ENCODE results near the gene FAAP100. TPM values are rescaled to one million over a fixed set of nuclear protein-coding genes. Genes with fewer than 3 reads are reported as not detected.

FAAP100 gene
- total RNA-seq, 2 donors from 2014 or later: 27.8 to 50.4 TPM

GRCh38 chr17:81568416-81568815 is 16.3 kb upstream of the FAAP100 start:
- ATAC-seq: no peak
- H3K27me3 ChIP-seq: no peaks in the 10 kb centered on the region
- peaks cover 24% of the 10 kb centered on the region for H3K4me1 ChIP-seq
- DNase-seq: no peak
- H3K27ac ChIP-seq: peak overlapping the region in 2 of 4 donors; percentile 6 to 7
- intact Hi-C loops (cut with DNase I): no loop called here
- H3K4me3 ChIP-seq: no peak overlapping the region
- peaks cover 15 to 27% of the 10 kb centered on the region in 2 donors for H3K36me3 ChIP-seq (replicated peaks in 1 of 2; ENCODE audit: insufficient read depth in 1 of 2, low read depth in 2 of 2)
- TF ChIP-seq, protein P1, sequence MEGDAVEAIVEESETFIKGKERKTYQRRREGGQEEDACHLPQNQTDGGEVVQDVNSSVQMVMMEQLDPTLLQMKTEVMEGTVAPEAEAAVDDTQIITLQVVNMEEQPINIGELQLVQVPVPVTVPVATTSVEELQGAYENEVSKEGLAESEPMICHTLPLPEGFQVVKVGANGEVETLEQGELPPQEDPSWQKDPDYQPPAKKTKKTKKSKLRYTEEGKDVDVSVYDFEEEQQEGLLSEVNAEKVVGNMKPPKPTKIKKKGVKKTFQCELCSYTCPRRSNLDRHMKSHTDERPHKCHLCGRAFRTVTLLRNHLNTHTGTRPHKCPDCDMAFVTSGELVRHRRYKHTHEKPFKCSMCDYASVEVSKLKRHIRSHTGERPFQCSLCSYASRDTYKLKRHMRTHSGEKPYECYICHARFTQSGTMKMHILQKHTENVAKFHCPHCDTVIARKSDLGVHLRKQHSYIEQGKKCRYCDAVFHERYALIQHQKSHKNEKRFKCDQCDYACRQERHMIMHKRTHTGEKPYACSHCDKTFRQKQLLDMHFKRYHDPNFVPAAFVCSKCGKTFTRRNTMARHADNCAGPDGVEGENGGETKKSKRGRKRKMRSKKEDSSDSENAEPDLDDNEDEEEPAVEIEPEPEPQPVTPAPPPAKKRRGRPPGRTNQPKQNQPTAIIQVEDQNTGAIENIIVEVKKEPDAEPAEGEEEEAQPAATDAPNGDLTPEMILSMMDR (IDR thresholded peaks at IDR 0.05): no peak
- no peak for TF ChIP-seq POLR2A (IDR thresholded peaks at IDR 0.05)
- WGBS, 2 donors: 89 to 94% methylated on average over 8 to 10 of the region's 10 CpGs
- no peaks in the 10 kb centered on the region for H3K9me3 ChIP-seq

- TF ChIP-seq, protein P1 (IDR thresholded peaks at IDR 0.05): no peak
- TF ChIP-seq POLR2A (IDR thresholded peaks at IDR 0.05): no peak
- peaks cover 24% of the 10 kb centered on the region for H3K4me1 ChIP-seq
- H3K27me3 ChIP-seq: no peaks in the 10 kb centered on the region
- H3K27ac ChIP-seq: peak overlapping the region; percentile 54 to 84 (median 82)
- H3K36me3 ChIP-seq (replicated peaks in 1 of 2; ENCODE audit: insufficient read depth in 1 of 2, low read depth in 2 of 2): peaks cover 15 to 27% of the 10 kb centered on the region in 2 donors
- intact Hi-C loops (cut with DNase I): no loop called here
- 35 to 53% methylated on average over 4 of the region's 4 CpGs for WGBS, 2 donors
- ATAC-seq (no peak), DNase-seq (no peak)
- H3K9me3 ChIP-seq: no peaks in the 10 kb centered on the region
- H3K4me3 ChIP-seq: no peak overlapping the region
Measured at GRCh38 chr17:81567191-81567590, 15.0 kb upstream of the FAAP100 start.

- whole genome bisulfite sequencing, 2 donors: 2 to 4% methylated on average over 6 to 8 of the region's 8 CpGs
- no peaks in the 10 kb centered on the region for H3K27me3 ChIP-seq
- H3K9me3 ChIP-seq: no peaks in the 10 kb centered on the region
- ATAC-seq (peak; percentile 85), DNase-seq (peak; percentile 82 to 94 (median 89))
- TF ChIP-seq POLR2A (IDR thresholded peaks at IDR 0.05): peak in 1 of 3 donors; percentile 6
- TF ChIP-seq, protein P1 (IDR thresholded peaks at IDR 0.05): peak in 1 of 7 experiments; percentile 8
- H3K4me1 ChIP-seq: peaks cover 24% of the 10 kb centered on the region
- intact Hi-C loops (cut with DNase I): no loop called here
- peaks cover 15 to 25% of the 10 kb centered on the region in 2 donors for H3K36me3 ChIP-seq (replicated peaks in 1 of 2; ENCODE audit: insufficient read depth in 1 of 2, low read depth in 2 of 2)
- peak overlapping the region; percentile 54 to 84 (median 82) for H3K27ac ChIP-seq
- no peak overlapping the region for H3K4me3 ChIP-seq
Measured at GRCh38 chr17:81566461-81567126, 14.4 kb upstream of the FAAP100 start.

- H3K36me3 ChIP-seq (replicated peaks in 1 of 2; ENCODE audit: insufficient read depth in 1 of 2, low read depth in 2 of 2): peaks cover 11 to 14% of the 10 kb centered on the region in 2 donors
- peak overlapping the region in 3 of 4 donors; percentile 54 to 84 (median 83) for H3K27ac ChIP-seq
- H3K9me3 ChIP-seq: no peaks in the 10 kb centered on the region
- DNase-seq: no peak
- H3K27me3 ChIP-seq: no peaks in the 10 kb centered on the region
- no peak overlapping the region for H3K4me3 ChIP-seq
- TF ChIP-seq, protein P1 (IDR thresholded peaks at IDR 0.05): no peak
- TF ChIP-seq POLR2A (IDR thresholded peaks at IDR 0.05): no peak
- ATAC-seq: no peak
- H3K4me1 ChIP-seq: peaks cover 24% of the 10 kb centered on the region
- intact Hi-C loops (cut with DNase I): no loop called here
- WGBS, 2 donors: 92 to 93% methylated on average over 13 to 16 of the region's 16 CpGs
Measured at GRCh38 chr17:81565231-81565630, 13.1 kb upstream of the FAAP100 start.

- intact Hi-C loops (cut with DNase I): no loop called here
- TF ChIP-seq POLR2A (IDR thresholded peaks at IDR 0.05): no peak
- TF ChIP-seq, protein P1 (IDR thresholded peaks at IDR 0.05): no peak
- H3K27ac ChIP-seq: no peak overlapping the region
- no peaks in the 10 kb centered on the region for H3K27me3 ChIP-seq
- no peak overlapping the region for H3K4me3 ChIP-seq
- DNase-seq (no peak), ATAC-seq (no peak)
- peaks cover 24% of the 10 kb centered on the region for H3K4me1 ChIP-seq
- no peaks in the 10 kb centered on the region for H3K9me3 ChIP-seq
- H3K36me3 ChIP-seq (replicated peaks in 1 of 2; ENCODE audit: insufficient read depth in 1 of 2, low read depth in 2 of 2): peaks cover 7 to 14% of the 10 kb centered on the region in 2 donors
- WGBS, 2 donors: 91 to 93% methylated on average over 16 to 17 of the region's 17 CpGs
Measured at GRCh38 chr17:81564778-81565177, 12.6 kb upstream of the FAAP100 start.

All from body of pancreas (tissue), 4 donors.